Tibial nerve (tissue), 4 donors: ENCODE measurements around the gene CELA2B. TPM values are rescaled to one million over a fixed set of nuclear protein-coding genes. Genes with fewer than 3 reads are reported as not detected.

Experiments
- DNase-seq, 2 donors: peaks; one replicate each; pipeline ENCODE4 v3.0.0-alpha.2; 2019; ENCODE audit warnings: low spot score in 2 of 2
- H3K27ac ChIP-seq, 4 donors: fragments of 200-600 bp; sonication (generic) in 3 of 4; one replicate each; pipeline ENCODE4 v1.5.1; 2017 to 2019; ENCODE audit warnings: mild to moderate bottlenecking in 1 of 4
- H3K27me3 ChIP-seq, 2 donors: fragments of 200-600 bp; sonication (generic) in 1 of 2; one replicate each; pipeline versions ENCODE4 v1.5.1 to v1.6.0; 2017 to 2019
- H3K36me3 ChIP-seq, 3 donors: fragments of 200-600 bp; sonication (generic); one replicate each; pipeline ENCODE4 v1.5.1; 2018 to 2019
- H3K4me1 ChIP-seq, 4 donors: fragments of 200-600 bp; sonication (generic) in 3 of 4; one replicate each; pipeline ENCODE4 v1.5.1; 2017 to 2019
- H3K4me3 ChIP-seq, 4 donors: fragments of 200-600 bp; sonication (generic) in 3 of 4; one replicate each; pipeline ENCODE4 v1.5.1; 2017 to 2019; ENCODE audit warnings: mild to moderate bottlenecking in 1 of 4, moderate library complexity in 1 of 4
- H3K9me3 ChIP-seq, 4 donors: fragments of 200-600 bp; sonication (generic) in 3 of 4; one replicate each; pipeline ENCODE4 v1.5.1; 2017 to 2019
- CTCF ChIP-seq, 5 experiments: fragments of 200-600 bp in 3 of 5; fragments of 450-650 bp in 2 of 5; sonication (generic) in 3 of 5; IDR thresholded peaks; one replicate each; pipeline ENCODE4 v1.5.1; 2016 to 2019; ENCODE audit warnings: antibody characterized with exemption in 5 of 5, mild to moderate bottlenecking in 3 of 5, moderate library complexity in 2 of 5
- EP300 ChIP-seq, 2 donors: sonication (generic); formaldehyde crosslinking; IDR thresholded peaks; one replicate each; pipeline ENCODE4 v1.6.1; 2017; ENCODE audit warnings: antibody characterized with exemption in 2 of 2, mild to moderate bottlenecking in 1 of 2
- POLR2A ChIP-seq, 2 donors: fragments of 450-650 bp; IDR thresholded peaks; one replicate each; pipeline ENCODE4 v1.6.1; 2017; ENCODE audit warnings: antibody characterized with exemption in 2 of 2, mild to moderate bottlenecking in 2 of 2, moderate library complexity in 2 of 2
- WGBS, 2 donors: methylation state at CpG; one replicate each; pipeline ENCODE4 v1.1.5; 2018; 5-methylcytosine and 5-hydroxymethylcytosine counted together
- total RNA-seq, 4 donors: library from RNA; depleted of rRNA; stranded (reverse); fragments of >200 nt; gene quantifications; one replicate each; pipeline ENCODE4 v1.1.0, GENCODE V29; 2016

The CELA2B gene
- total RNA-seq, 4 donors from 2014 or later = not detected

GRCh38 chr1:15442119-15442518, 33.8 kb upstream of the CELA2B start:
- TF ChIP-seq EP300 (IDR thresholded peaks at IDR 0.05) (no peak), POLR2A (IDR thresholded peaks at IDR 0.05) (no peak), CTCF (IDR thresholded peaks at IDR 0.05) (no peak)
- Histone ChIP-seq H3K27me3 (peaks cover 0 to 12% of the 10 kb centered on the region in 2 donors), H3K27ac (no peak overlapping the region), H3K4me3 (no peak overlapping the region), H3K9me3 (no peaks in the 10 kb centered on the region), H3K36me3 (no peaks in the 10 kb centered on the region), H3K4me1 (no peaks in the 10 kb centered on the region)
- WGBS, 2 donors = 82 to 85% methylated on average over 8 of the region's 8 CpGs
- no peak for DNase-seq

- 76 to 82% methylated on average over 5 of the region's 5 CpGs for WGBS, 2 donors
- no peak overlapping the region for H3K4me3 ChIP-seq
- H3K9me3 ChIP-seq = no peaks in the 10 kb centered on the region
- no peak for TF ChIP-seq EP300 (IDR thresholded peaks at IDR 0.05)
- TF ChIP-seq POLR2A (IDR thresholded peaks at IDR 0.05) = no peak
- TF ChIP-seq CTCF (IDR thresholded peaks at IDR 0.05) = no peak
- H3K36me3 ChIP-seq = no peaks in the 10 kb centered on the region
- peaks cover 0 to 18% of the 10 kb centered on the region in 2 donors for H3K27me3 ChIP-seq
- no peak for DNase-seq
- H3K27ac ChIP-seq = no peak overlapping the region
- no peaks in the 10 kb centered on the region for H3K4me1 ChIP-seq
These were observed 33.1 kb upstream of the CELA2B start for GRCh38 chr1:15442759-15443158.

- TF ChIP-seq CTCF (IDR thresholded peaks at IDR 0.05) (no peak), EP300 (IDR thresholded peaks at IDR 0.05) (no peak), POLR2A (IDR thresholded peaks at IDR 0.05) (no peak)
- Histone ChIP-seq H3K27ac (no peak overlapping the region), H3K27me3 (peaks cover 0 to 18% of the 10 kb centered on the region in 2 donors), H3K4me3 (no peak overlapping the region), H3K4me1 (no peaks in the 10 kb centered on the region), H3K9me3 (no peaks in the 10 kb centered on the region), H3K36me3 (no peaks in the 10 kb centered on the region)
- 71 to 72% methylated on average over 4 to 5 of the region's 5 CpGs for WGBS, 2 donors
- DNase-seq = no peak
These were observed 32.6 kb upstream of the CELA2B start for GRCh38 chr1:15443281-15443680.

- no peak overlapping the region for H3K27ac ChIP-seq
- H3K27me3 ChIP-seq = peaks cover 0 to 18% of the 10 kb centered on the region in 2 donors
- DNase-seq = no peak
- no peaks in the 10 kb centered on the region for H3K4me1 ChIP-seq
- WGBS, 2 donors = 77% methylated on average over 10 to 15 of the region's 17 CpGs
- H3K36me3 ChIP-seq = no peaks in the 10 kb centered on the region
- H3K4me3 ChIP-seq = no peak overlapping the region
- H3K9me3 ChIP-seq = no peaks in the 10 kb centered on the region
- TF ChIP-seq POLR2A (IDR thresholded peaks at IDR 0.05) (no peak), EP300 (IDR thresholded peaks at IDR 0.05) (no peak), CTCF (IDR thresholded peaks at IDR 0.05) (no peak)
These were observed 31.2 kb upstream of the CELA2B start for GRCh38 chr1:15444468-15445389.

- no peak for TF ChIP-seq CTCF (IDR thresholded peaks at IDR 0.05)
- TF ChIP-seq POLR2A (IDR thresholded peaks at IDR 0.05) = no peak
- no peak for TF ChIP-seq EP300 (IDR thresholded peaks at IDR 0.05)
- no peaks in the 10 kb centered on the region for H3K9me3 ChIP-seq
- no peak overlapping the region for H3K4me3 ChIP-seq
- peaks cover 0 to 18% of the 10 kb centered on the region in 2 donors for H3K27me3 ChIP-seq
- no peak for DNase-seq
- H3K36me3 ChIP-seq = no peaks in the 10 kb centered on the region
- WGBS, 2 donors = 80 to 84% methylated on average over 14 of the region's 14 CpGs
- H3K4me1 ChIP-seq = no peaks in the 10 kb centered on the region
- no peak overlapping the region for H3K27ac ChIP-seq
These were observed 30.3 kb upstream of the CELA2B start for GRCh38 chr1:15445390-15446122.
